OCI-LY1 (cell line): ENCODE data around the gene EML6.

Experiments used
- H2AFZ ChIP-seq: fragments of 200-600 bp; sonication (generic), shearing (Covaris generic); 2 replicates; pipeline ENCODE4 v1.6.0; 2014; ENCODE audit warnings: antibody characterized with exemption, mild to moderate bottlenecking, low read length
- H3F3A ChIP-seq: fragments of 200-600 bp; sonication (generic), shearing (Covaris generic); 2 replicates; pipeline ENCODE4 v1.6.0; 2014; ENCODE audit warnings: mild to moderate bottlenecking, antibody characterized with exemption, low read length, moderate library complexity; ENCODE audit not compliant: insufficient read depth
- H3K27ac ChIP-seq: fragments of 200-600 bp; sonication (generic); 2 replicates; pipeline ENCODE4 v1.5.1; 2014; ENCODE audit warnings: low read length, mixed run types, mild to moderate bottlenecking, low read depth; ENCODE audit not compliant: poor library complexity, severe bottlenecking
- H3K27me3 ChIP-seq: fragments of 200-600 bp; sonication (generic); 2 replicates; pipeline ENCODE4 v1.6.0; 2014; ENCODE audit warnings: antibody characterized with exemption, mild to moderate bottlenecking, low read length, moderate library complexity; ENCODE audit not compliant: insufficient read depth
- H3K36me3 ChIP-seq: fragments of 200-600 bp; sonication (generic); 2 replicates; pipeline ENCODE4 v1.6.1; 2014; ENCODE audit warnings: mild to moderate bottlenecking, antibody characterized with exemption, low read length, moderate library complexity, mixed read lengths; ENCODE audit not compliant: insufficient read depth
- H3K4me1 ChIP-seq: fragments of 200-600 bp; sonication (generic); 2 replicates; pipeline ENCODE4 v1.5.1; 2014; ENCODE audit warnings: mild to moderate bottlenecking, low read length, moderate library complexity; ENCODE audit not compliant: insufficient read depth, severe bottlenecking
- H3K4me2 ChIP-seq: fragments of 200-600 bp; sonication (generic), shearing (Covaris generic); 2 replicates; pipeline ENCODE4 v1.6.1; 2014; ENCODE audit warnings: low read length
- H3K4me3 ChIP-seq: fragments of 200-600 bp; sonication (generic); 2 replicates; pipeline ENCODE4 v1.5.1; 2014; ENCODE audit warnings: low read length, low read depth, mild to moderate bottlenecking, mixed read lengths; ENCODE audit not compliant: poor library complexity, severe bottlenecking
- H3K79me2 ChIP-seq: fragments of 200-600 bp; shearing (Covaris generic); 2 replicates; pipeline ENCODE4 v1.6.1; 2016; ENCODE audit warnings: mixed run types, low read length, mixed read lengths; ENCODE audit not compliant: insufficient read depth
- H3K9ac ChIP-seq: fragments of 200-600 bp; sonication (generic), shearing (Covaris generic); 2 replicates; pipeline ENCODE4 v1.6.1; 2014; ENCODE audit warnings: mild to moderate bottlenecking, low read length, mixed read lengths
- H3K9me2 ChIP-seq: fragments of 200-600 bp; sonication (generic), shearing (Covaris generic); 2 replicates; pipeline ENCODE4 v1.6.1; 2014; ENCODE audit warnings: low read depth, mild to moderate bottlenecking, low read length, mixed read lengths
- H3K9me3 ChIP-seq: fragments of 200-600 bp; shearing (Covaris generic); 2 replicates; pipeline ENCODE4 v1.6.1; 2014; ENCODE audit warnings: low read length, mixed read lengths
- H4K20me1 ChIP-seq: fragments of 200-600 bp; sonication (generic), shearing (Covaris generic); 2 replicates; pipeline ENCODE4 v1.6.0; 2016; ENCODE audit warnings: mild to moderate bottlenecking, low read length; ENCODE audit not compliant: insufficient read depth
- CTCF ChIP-seq: fragments of 200-600 bp; sonication (generic), shearing (Covaris generic); IDR thresholded peaks from 2 replicates; pipeline ENCODE4 v1.5.1; 2017; ENCODE audit warnings: mild to moderate bottlenecking, antibody characterized with exemption, low read length, moderate library complexity, mixed read lengths
- EZH2 ChIP-seq: fragments of 200-600 bp; sonication (generic), shearing (Covaris generic); IDR thresholded peaks from 2 replicates; pipeline ENCODE4 v1.8.0; 2017; ENCODE audit warnings: borderline replicate concordance, mixed run types, mild to moderate bottlenecking, antibody characterized with exemption, low read length, moderate library complexity, mixed read lengths

The EML6 gene

GRCh38 chr2:54680397-54681041 is 42.9 kb upstream of the EML6 start:
- Histone ChIP-seq H3F3A (no peaks in the 10 kb centered on the region), H2AFZ (no peak overlapping the region), H4K20me1 (no peaks in the 10 kb centered on the region), H3K4me1 (peaks cover 22% of the 10 kb centered on the region), H3K9ac (no peak overlapping the region), H3K9me2 (no peaks in the 10 kb centered on the region), H3K9me3 (no peaks in the 10 kb centered on the region), H3K4me2 (no peak overlapping the region), H3K36me3 (no peaks in the 10 kb centered on the region), H3K79me2 (no peaks in the 10 kb centered on the region), H3K27me3 (no peaks in the 10 kb centered on the region), H3K4me3 (no peak overlapping the region), H3K27ac (no peak overlapping the region)
- TF ChIP-seq CTCF (no peak), EZH2 (no peak)

GRCh38 chr2:54681416-54681815 is 42.0 kb upstream of the EML6 start:
- H2AFZ ChIP-seq = no peak overlapping the region
- H3K36me3 ChIP-seq = no peaks in the 10 kb centered on the region
- H3K9me2 ChIP-seq = no peaks in the 10 kb centered on the region
- no peaks in the 10 kb centered on the region for H3K9me3 ChIP-seq
- no peaks in the 10 kb centered on the region for H4K20me1 ChIP-seq
- H3K9ac ChIP-seq = no peak overlapping the region
- H3K27ac ChIP-seq = no peak overlapping the region
- no peak overlapping the region for H3K4me2 ChIP-seq
- no peak overlapping the region for H3K4me3 ChIP-seq
- peaks cover 22% of the 10 kb centered on the region for H3K4me1 ChIP-seq
- TF ChIP-seq CTCF (no peak), EZH2 (no peak)
- no peaks in the 10 kb centered on the region for H3F3A ChIP-seq
- no peaks in the 10 kb centered on the region for H3K27me3 ChIP-seq
- H3K79me2 ChIP-seq = no peaks in the 10 kb centered on the region

GRCh38 chr2:54683596-54683995 is 39.9 kb upstream of the EML6 start:
- no peak overlapping the region for H3K27ac ChIP-seq
- no peak overlapping the region for H3K4me2 ChIP-seq
- no peaks in the 10 kb centered on the region for H3K27me3 ChIP-seq
- H3K9ac ChIP-seq = no peak overlapping the region
- H3K9me2 ChIP-seq = no peaks in the 10 kb centered on the region
- H3K9me3 ChIP-seq = no peaks in the 10 kb centered on the region
- H3K79me2 ChIP-seq = no peaks in the 10 kb centered on the region
- H3K4me1 ChIP-seq = peaks cover 6% of the 10 kb centered on the region
- H2AFZ ChIP-seq = no peak overlapping the region
- no peak for TF ChIP-seq CTCF
- no peak for TF ChIP-seq EZH2
- no peaks in the 10 kb centered on the region for H4K20me1 ChIP-seq
- no peaks in the 10 kb centered on the region for H3F3A ChIP-seq
- H3K4me3 ChIP-seq = no peak overlapping the region
- no peaks in the 10 kb centered on the region for H3K36me3 ChIP-seq
